Measurements from ENCODE around the gene CTCFL.

Gene CTCFL, protein sequence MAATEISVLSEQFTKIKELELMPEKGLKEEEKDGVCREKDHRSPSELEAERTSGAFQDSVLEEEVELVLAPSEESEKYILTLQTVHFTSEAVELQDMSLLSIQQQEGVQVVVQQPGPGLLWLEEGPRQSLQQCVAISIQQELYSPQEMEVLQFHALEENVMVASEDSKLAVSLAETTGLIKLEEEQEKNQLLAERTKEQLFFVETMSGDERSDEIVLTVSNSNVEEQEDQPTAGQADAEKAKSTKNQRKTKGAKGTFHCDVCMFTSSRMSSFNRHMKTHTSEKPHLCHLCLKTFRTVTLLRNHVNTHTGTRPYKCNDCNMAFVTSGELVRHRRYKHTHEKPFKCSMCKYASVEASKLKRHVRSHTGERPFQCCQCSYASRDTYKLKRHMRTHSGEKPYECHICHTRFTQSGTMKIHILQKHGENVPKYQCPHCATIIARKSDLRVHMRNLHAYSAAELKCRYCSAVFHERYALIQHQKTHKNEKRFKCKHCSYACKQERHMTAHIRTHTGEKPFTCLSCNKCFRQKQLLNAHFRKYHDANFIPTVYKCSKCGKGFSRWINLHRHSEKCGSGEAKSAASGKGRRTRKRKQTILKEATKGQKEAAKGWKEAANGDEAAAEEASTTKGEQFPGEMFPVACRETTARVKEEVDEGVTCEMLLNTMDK

GRCh38 chr20:57524511-57525176 is at the start of gene CTCFL:
Gene CTCFL, minus strand, starts transcription at chr20:57525140. Its CDS starts 935 bp downstream, at chr20:57524205.
- DNase-seq (ENCODE audit: low read depth): no peak

GRCh38 chr20:57573894-57574293 is 49.0 kb upstream of the CTCFL start:
- no peak for DNase-seq (ENCODE audit: low read depth)

DNA sequence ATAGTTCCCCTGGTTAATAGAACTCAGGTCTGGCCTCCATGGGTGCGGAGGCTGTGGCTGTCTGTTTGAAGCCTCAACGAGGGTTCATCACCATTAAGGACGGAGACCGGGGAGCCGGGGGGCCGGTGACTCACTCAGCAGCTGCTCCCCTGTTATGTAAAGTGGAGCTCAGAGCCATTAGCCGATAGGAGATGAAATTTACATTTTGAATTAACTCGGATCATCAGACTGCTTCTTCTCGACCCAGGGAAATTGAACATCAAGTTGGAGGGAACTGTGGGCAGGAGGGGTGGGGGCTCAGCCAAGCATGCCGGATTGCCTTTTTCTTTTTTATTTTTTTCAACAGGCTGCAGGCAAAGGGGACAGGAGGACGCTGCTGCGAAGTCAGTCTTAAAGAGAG is 48.3 kb upstream of the CTCFL start:
- no peak for DNase-seq (ENCODE audit: low read depth)

- DNase-seq (ENCODE audit: low read depth): no peak
Measured at GRCh38 chr20:57571782-57572416, 47.0 kb upstream of the CTCFL start.

GRCh38 chr20:57570920-57571319 is 46.0 kb upstream of the CTCFL start:
- no peak for DNase-seq (ENCODE audit: low read depth)

GRCh38 chr20:57570145-57570850 is 45.4 kb upstream of the CTCFL start:
- DNase-seq (ENCODE audit: low read depth): no peak

DNA sequence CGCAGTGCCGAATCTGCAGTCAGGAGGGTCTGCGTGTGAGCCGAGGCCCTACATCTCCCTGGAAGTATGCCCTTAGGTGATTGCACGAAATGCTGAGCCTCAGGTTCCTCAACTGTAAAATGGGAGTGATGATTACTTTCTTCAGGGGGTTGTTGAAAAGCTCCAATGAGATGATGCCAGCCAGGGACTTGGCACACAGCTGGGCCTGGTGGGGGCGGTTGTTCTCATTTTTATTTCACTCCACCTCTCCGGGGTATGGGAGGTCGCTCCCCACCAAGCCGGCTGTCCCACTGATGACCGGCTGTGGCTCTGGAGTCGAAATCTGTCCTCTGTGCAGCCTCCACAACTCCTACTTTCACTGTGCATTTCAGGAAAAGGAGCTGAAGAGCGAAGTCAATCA is 44.0 kb upstream of the CTCFL start:
- no peak for DNase-seq (ENCODE audit: low read depth)

- no peak for DNase-seq (ENCODE audit: low read depth)
Measured at GRCh38 chr20:57568088-57568896, 43.4 kb upstream of the CTCFL start.

DNA sequence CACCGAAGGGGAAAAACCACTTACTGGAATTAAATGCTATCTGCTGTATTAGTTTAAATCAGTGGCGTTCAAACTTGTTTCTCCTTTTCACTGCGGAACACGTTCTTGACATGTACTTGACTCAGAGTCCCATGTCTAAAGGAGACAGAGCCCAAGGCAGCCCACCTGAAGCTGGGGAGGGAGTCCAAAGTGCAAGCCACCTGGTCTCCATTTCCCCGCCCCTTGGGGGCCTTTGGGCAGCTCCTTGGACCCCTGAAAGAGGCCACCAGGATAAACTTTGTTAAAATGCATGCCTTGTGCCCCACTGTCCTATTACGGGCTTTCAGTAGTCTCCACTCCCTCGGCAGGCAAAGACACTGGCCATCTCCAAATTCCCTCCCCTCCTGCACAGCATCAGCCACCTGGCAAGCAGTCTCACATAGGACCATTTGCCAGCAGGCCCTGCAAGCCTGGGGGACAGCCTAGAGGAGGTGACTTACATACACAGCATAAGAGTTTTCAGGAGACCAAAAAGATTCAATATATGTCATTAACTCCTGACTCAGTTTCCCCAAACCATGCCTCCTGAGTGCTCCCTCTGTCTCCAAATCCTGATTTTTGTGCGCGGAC is 42.6 kb upstream of the CTCFL start:
- DNase-seq (ENCODE audit: low read depth): no peak

DNA sequence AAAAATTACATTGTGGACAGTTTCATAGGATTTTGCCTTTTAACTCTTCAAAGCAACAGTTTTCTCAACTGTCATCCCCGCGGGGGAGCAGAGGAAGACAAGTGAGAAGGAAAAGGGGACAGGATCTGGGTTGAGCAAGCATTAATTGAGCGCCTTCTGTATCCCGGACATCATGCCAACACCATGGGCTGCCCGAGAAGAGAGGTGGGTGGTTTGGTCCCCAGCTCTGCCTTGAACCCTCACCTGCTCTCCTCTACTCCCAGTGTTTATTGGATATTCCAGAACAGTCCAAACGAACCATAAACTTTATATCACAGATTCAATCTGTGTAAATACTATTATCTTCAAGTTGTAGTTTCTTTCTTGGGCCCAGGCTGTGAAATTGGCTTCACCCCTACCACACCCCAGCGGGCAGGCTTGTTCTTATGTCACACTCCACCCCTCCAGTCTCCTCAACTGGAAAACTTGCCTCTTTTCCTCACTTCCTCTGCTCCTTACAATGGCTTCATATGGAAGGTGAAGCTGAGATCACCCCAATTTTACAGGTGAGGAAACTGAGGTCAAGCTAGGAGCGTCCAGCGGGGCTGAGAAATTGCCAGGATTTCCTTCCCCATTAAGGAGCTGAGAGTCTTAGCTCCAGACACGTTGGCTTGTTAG is 42.0 kb upstream of the CTCFL start:
- no peak for DNase-seq (ENCODE audit: low read depth)

DNA sequence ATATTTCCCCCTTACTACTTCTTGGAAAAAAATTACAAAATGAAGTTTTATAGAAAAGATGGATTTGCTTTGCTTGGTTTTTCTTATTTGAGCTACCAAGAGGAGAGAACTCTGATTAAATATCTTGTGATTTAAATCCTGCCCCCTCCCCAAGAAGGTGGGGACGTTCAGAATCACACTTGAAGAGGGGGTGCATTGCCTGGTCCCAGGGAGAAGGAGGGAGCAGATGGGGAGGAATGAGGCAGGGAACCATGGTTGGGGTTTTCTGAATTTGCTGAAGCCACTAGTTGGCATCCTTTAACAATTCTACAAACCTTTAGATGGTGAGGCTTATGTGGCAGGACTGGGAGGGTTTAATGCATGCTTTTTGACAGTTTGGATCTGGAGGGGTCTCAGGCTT is 41.5 kb upstream of the CTCFL start:
- DNase-seq (ENCODE audit: low read depth): no peak

GRCh38 chr20:57564951-57565642 is 40.2 kb upstream of the CTCFL start:
- DNase-seq (ENCODE audit: low read depth): no peak

- no peak for DNase-seq (ENCODE audit: low read depth)
Measured at GRCh38 chr20:57564180-57564802, 39.4 kb upstream of the CTCFL start.

DNA sequence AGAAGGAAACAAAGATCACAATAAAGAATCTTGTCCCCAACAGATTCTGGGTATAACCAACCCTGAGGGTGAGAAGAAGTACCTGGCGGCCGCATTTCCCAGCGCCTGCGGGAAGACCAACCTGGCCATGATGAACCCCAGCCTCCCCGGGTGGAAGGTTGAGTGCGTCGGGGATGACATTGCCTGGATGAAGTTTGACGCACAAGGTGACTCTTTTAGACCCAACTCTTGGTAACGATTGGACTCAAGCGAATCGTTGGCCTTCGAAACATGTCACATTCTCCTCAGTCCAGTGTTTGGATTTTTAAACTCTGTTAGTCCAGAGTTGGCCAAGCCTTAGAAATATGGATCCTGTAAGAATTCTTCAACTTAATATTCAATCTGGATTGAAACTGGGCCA is 38.6 kb upstream of the CTCFL start:
- no peak for DNase-seq (ENCODE audit: low read depth)

- DNase-seq (ENCODE audit: low read depth): no peak
Measured at GRCh38 chr20:57562541-57563465, 37.9 kb upstream of the CTCFL start.

GRCh38 chr20:57561356-57562279 is 36.7 kb upstream of the CTCFL start:
- DNase-seq (ENCODE audit: low read depth): no peak
